Memory B cell (primary cell): ENCODE results near the gene HRH4.
A peak's percentile ranks its signal among the peaks of the same experiment; 100 is the strongest.

Experiments used
- ATAC-seq: fragments of 150-1000 bp; cut with Tn5 transposase; 2 replicates; pipeline ENCODE4 v1.10.0; 2021; ENCODE audit warnings: low read depth, mild to moderate bottlenecking, moderate library complexity
- DNase-seq, 2 donors: peaks; one replicate each; pipeline ENCODE4 v3.0.0; 2022; ENCODE audit warnings: low spot score in 2 of 2
- H3K27ac Mint-ChIP-seq: one replicate; pipeline ENCODE4 v1.8.0; 2022; ENCODE audit warnings: mild to moderate bottlenecking, moderate library complexity, mixed read lengths
- H3K27me3 Mint-ChIP-seq: one replicate; pipeline ENCODE4 v1.8.0; 2022; ENCODE audit warnings: mixed read lengths
- H3K36me3 Mint-ChIP-seq: one replicate; pipeline ENCODE4 v1.8.0; 2022; ENCODE audit warnings: mild to moderate bottlenecking, mixed read lengths
- H3K4me1 Mint-ChIP-seq: one replicate; pipeline ENCODE4 v1.8.0; 2022; ENCODE audit warnings: mixed read lengths
- H3K4me3 Mint-ChIP-seq: one replicate; pipeline ENCODE4 v1.8.0; 2022; ENCODE audit warnings: mild to moderate bottlenecking, moderate library complexity, mixed read lengths
- H3K9me3 Mint-ChIP-seq: one replicate; pipeline ENCODE4 v1.8.0; 2022; ENCODE audit warnings: mixed read lengths

Gene HRH4

DNA sequence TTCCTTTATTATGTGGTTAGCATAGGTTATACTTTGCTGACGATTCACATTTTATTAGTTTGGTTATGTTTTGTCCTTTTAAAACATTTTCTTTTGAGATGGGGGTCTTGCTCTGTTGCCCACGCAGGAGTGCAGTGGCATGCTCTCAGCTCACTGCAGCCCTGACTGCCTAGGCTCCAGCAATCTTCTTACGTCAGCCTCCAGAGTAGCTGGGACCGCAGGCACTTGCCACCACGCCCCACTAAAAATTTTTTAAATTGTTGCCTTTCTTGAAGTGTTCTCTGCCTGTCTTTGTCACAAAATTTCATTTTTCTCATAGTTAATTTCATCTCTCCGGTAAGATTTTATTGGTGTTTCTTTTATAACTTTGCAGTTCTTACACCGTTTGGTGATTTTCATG, 18.9 kb downstream of the HRH4 start:
- Mint-ChIP-seq H3K27ac (no peak overlapping the region), H3K36me3 (peaks cover 2% of the 10 kb centered on the region), H3K4me1 (no peaks in the 10 kb centered on the region), H3K27me3 (peaks cover 3% of the 10 kb centered on the region), H3K9me3 (peaks cover 5% of the 10 kb centered on the region), H3K4me3 (no peak overlapping the region)
- ATAC-seq = no peak
- DNase-seq = no peak

DNA sequence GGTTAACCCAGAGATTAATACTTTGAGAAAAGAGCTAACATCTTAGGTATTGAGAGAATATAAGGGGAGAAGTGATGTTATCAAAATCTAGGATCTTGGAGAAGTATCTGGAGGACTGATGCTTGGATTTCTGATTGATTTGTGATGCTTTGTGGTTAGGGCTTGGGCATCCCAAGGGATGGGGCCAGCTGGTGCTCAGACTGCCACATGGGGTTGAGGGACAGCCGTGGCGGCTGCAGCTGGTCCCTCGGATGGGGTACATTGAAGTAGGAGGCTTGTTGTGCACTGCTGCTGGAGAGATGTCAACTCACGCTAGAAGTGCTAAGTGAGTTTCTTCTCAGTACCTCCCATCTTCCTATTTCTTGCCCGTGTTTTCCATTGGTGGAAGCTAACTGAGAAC, 22.4 kb downstream of the HRH4 start:
- Mint-ChIP-seq H3K4me3 (no peak overlapping the region), H3K4me1 (peaks cover 4% of the 10 kb centered on the region), H3K27me3 (peaks cover 10% of the 10 kb centered on the region), H3K27ac (no peak overlapping the region), H3K36me3 (peaks cover 2% of the 10 kb centered on the region), H3K9me3 (peaks cover 5% of the 10 kb centered on the region)
- DNase-seq (no peak), ATAC-seq (no peak)

DNA sequence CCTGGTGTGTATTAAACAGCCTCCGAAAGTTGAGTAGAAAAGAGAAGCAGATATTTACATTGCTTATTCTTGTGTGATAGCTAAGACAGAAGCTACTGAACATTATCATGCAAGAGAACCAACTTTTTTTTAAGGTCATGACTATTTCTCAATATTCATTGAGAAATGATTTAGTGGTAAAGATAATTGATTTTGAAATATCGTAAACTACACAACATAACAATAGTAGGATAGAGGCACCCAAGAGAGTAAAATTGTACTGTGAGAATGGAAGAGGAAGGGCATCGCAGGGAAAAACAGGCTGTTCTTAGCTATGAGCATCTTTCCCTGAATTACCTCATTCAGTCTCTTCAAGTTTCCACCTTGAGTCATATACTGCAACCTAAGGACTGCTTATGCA, 25.2 kb downstream of the HRH4 start:
- no peak overlapping the region for H3K27ac Mint-ChIP-seq
- H3K36me3 Mint-ChIP-seq = no peaks in the 10 kb centered on the region
- H3K4me1 Mint-ChIP-seq = peaks cover 13% of the 10 kb centered on the region
- H3K4me3 Mint-ChIP-seq = no peak overlapping the region
- peaks cover 2% of the 10 kb centered on the region for H3K9me3 Mint-ChIP-seq
- DNase-seq = no peak
- peaks cover 12% of the 10 kb centered on the region for H3K27me3 Mint-ChIP-seq
- no peak for ATAC-seq

DNA sequence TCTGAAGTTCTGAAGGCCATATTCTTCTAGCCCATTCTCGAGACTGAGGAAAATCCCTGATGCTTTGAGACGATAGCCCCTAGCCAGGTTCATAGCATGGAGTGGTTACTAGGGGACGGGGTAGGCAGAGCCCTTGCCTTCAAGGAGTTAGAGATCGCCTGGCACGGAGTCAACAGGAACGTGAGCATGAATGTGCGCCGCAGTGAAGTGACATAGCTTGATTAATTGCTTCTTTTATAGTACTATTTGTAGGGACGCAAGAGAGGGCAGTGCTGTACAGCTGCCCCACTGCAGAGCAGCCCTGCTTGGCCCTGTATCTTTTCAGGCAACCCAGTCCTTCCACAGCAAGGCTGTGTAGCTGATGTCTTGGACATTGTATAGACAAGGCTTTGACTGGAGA, 26.2 kb downstream of the HRH4 start:
- ATAC-seq (no peak), DNase-seq (no peak)
- peaks cover 12% of the 10 kb centered on the region for H3K27me3 Mint-ChIP-seq
- no peaks in the 10 kb centered on the region for H3K9me3 Mint-ChIP-seq
- peaks cover 14% of the 10 kb centered on the region for H3K4me1 Mint-ChIP-seq
- H3K4me3 Mint-ChIP-seq = no peak overlapping the region
- H3K27ac Mint-ChIP-seq = no peak overlapping the region
- no peaks in the 10 kb centered on the region for H3K36me3 Mint-ChIP-seq

DNA sequence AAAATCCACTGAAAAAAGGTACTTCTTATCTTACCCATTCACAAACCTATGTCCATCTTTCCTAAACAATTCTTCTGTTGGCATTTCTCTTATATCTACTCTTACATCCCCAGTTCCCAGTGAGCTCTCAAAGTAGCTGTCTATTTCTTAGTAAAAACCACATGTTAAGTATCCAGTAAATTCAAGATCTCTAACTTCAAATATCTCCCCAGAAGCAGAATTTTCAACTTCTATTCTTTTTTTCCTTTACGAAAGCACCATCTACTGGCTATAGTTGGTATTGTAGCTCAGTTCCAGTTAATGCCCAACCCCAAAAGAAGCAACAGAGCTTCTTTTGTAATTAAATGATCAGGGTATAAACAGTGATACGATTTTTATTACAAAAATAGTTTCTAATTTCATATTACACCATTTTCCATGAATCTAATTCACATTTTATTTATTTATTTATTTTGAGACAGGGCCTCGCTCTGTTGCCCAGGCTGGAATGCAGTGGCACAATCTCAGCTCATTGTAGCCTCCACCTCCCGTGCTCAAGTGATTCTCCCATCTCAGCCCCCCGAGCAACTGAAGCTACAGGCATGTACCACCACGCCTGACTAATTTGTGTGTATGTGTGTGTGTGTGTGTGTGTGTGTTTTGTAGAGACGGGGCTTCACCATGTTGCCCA, 28.5 kb downstream of the HRH4 start:
- H3K4me1 Mint-ChIP-seq = peaks cover 24% of the 10 kb centered on the region
- H3K36me3 Mint-ChIP-seq = no peaks in the 10 kb centered on the region
- H3K27ac Mint-ChIP-seq = no peak overlapping the region
- H3K4me3 Mint-ChIP-seq = no peak overlapping the region
- H3K27me3 Mint-ChIP-seq = peaks cover 10% of the 10 kb centered on the region
- ATAC-seq (no peak), DNase-seq (peak; percentile 15 to 26)
- H3K9me3 Mint-ChIP-seq = no peaks in the 10 kb centered on the region

DNA sequence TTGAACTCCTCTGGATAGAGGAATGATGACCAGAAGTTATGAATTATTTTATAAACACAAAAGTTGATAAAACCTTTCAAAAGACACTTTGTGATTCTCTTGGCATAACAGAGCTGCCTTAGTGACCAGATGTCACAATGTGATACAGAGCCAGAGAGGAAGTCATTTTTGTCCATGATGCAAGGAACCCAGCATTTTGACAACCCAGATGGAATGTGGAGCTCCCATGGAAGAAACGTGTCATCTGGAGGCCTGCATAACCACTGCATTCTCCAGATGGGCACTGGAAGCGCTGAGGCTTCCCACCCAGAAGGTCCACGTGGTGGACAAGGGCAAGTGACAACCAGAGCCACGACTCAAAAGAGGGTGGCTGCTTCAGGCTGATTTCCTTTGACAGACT, 30.1 kb downstream of the HRH4 start:
- peaks cover 10% of the 10 kb centered on the region for H3K27me3 Mint-ChIP-seq
- H3K27ac Mint-ChIP-seq = peak overlapping the region; percentile 16
- no peak overlapping the region for H3K4me3 Mint-ChIP-seq
- ATAC-seq = no peak
- DNase-seq = no peak
- peaks cover 24% of the 10 kb centered on the region for H3K4me1 Mint-ChIP-seq
- no peaks in the 10 kb centered on the region for H3K9me3 Mint-ChIP-seq
- H3K36me3 Mint-ChIP-seq = no peaks in the 10 kb centered on the region

DNA sequence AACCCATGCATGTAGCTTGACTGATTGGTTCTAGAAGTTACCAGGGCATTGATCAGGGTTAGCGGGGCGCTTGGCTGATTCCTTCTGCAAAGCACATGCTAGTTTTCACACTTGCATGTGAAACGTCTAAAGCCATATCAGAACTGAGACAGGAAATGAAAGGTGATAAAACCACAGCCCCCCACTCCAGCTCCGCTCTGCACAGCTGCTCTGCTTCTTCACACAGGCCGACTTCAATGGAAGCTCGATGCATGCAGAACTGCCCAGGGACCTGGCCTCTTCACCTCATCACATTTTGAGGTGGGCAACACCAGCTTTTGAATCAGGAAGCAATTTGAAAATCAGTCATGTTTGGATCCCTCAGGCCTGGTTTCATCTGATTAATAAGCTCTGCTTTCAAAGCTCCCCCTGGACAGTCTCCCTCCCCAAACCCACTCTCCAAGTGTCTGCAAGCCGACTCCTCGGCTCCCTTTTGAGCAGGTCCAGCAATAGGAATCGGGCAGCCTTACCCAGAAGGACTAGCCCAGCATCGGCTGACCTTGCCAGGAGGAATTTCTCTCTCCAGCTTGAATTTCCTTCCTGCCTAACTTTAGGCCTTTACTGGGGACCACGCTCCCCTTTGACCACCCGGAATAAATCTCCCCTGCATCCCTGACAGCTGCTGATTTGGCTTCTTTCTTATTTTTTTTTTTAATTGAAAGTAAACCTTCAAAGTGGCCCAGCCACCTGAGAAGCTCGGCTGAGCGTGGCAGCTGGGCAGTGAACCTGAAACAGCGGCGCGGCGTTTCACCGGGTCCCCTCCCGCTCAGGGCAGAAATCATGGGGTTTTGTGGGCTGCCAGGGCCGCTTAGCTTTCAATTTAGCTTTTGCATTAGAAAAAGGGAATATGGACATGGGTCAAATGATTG, 31.7 kb downstream of the HRH4 start:
- Mint-ChIP-seq H3K27ac (peak overlapping the region; percentile 9), H3K27me3 (peaks cover 8% of the 10 kb centered on the region), H3K36me3 (no peaks in the 10 kb centered on the region), H3K4me3 (peak overlapping the region; percentile 64), H3K4me1 (peaks cover 24% of the 10 kb centered on the region), H3K9me3 (no peaks in the 10 kb centered on the region)
- ATAC-seq (peak; percentile 71), DNase-seq (peak in 1 of 2 donors; percentile 13)

DNA sequence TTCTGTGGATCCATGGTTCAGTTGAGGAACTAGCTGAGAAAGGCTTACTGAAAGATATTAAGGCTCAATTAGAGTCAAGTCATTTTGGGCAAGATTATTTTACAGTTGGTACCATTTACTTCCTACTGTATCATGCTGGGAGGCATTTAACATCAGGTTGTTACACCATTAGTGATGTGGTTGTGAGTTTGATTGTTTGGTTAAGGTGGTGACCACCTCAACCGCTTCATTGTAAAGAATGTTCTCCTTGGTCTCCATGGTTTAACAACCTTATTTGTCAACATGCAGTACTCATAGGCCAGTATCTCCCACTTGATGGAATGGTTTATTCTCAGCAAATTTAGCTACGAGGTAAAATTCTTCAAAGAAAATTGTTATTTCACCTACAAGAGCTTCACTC, 34.1 kb downstream of the HRH4 start:
- peaks cover 12% of the 10 kb centered on the region for H3K4me1 Mint-ChIP-seq
- no peak for DNase-seq

DNA sequence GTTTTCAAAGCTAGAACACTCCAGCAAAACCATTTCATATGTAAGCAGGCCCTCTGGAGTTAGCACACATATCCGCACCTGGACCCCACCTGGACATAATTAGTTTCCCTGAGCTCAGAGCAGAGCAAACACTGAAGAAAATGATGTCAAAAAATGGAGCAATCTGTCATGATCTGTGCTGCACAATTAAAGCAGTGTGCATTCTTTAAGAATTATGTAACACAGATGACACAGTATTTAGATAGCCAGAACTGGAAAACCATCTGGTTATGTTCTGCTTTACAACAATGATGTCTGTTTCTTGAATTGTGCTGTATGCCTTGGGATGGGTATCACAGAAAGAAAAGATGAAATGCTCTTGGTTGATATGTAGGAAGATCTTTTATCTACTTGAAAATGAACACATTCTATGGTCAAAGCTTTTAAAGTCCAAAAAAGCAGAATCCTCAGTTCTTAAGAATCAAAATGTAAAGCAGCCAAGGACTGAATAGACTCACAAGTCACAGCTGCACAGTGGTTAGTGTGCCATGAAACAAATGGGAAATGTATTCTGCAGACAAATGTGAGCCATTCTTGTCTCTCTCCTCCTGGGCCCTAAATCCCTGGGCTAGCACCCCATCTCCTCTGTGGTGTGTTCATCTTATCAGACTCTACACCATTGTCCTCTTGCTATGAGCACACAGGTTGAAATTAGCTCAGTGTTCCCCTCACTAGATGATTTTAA, 36.8 kb downstream of the HRH4 start:
- ATAC-seq = no peak
- Mint-ChIP-seq H3K36me3 (peaks cover 2% of the 10 kb centered on the region), H3K27ac (no peak overlapping the region), H3K9me3 (no peaks in the 10 kb centered on the region), H3K4me3 (no peak overlapping the region), H3K4me1 (peaks cover 5% of the 10 kb centered on the region), H3K27me3 (peaks cover 5% of the 10 kb centered on the region)
- no peak for DNase-seq

More for the DNA sequence above, 34.1 kb downstream of the HRH4 start:
- Mint-ChIP-seq H3K36me3 (no peaks in the 10 kb centered on the region), H3K4me3 (no peak overlapping the region), H3K27me3 (peaks cover 2% of the 10 kb centered on the region), H3K9me3 (no peaks in the 10 kb centered on the region), H3K27ac (no peak overlapping the region)
- no peak for ATAC-seq

DNA sequence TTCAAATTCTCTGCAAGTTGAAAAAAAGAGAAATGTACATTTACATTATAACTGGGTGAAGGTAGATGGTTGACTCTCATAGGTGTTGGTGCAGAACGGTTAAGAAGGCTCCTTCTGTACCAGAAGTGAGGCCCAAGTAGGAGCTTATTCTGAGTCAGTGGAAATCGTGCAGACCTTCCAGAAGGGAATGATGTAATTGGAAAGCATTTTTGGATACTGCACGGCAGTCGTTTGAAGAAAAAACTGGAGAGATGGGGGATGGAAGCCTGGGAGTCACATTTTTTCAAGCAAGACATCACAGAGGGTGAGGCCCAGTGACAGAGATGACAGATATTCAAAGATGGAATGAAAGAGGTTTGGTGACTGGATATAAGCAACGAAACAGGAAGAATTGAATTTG, 39.4 kb downstream of the HRH4 start:
- H3K9me3 Mint-ChIP-seq = no peaks in the 10 kb centered on the region
- DNase-seq (no peak), ATAC-seq (no peak)
- no peaks in the 10 kb centered on the region for H3K4me1 Mint-ChIP-seq
- peaks cover 7% of the 10 kb centered on the region for H3K27me3 Mint-ChIP-seq
- H3K36me3 Mint-ChIP-seq = peaks cover 2% of the 10 kb centered on the region
- H3K27ac Mint-ChIP-seq = no peak overlapping the region
- H3K4me3 Mint-ChIP-seq = no peak overlapping the region

DNA sequence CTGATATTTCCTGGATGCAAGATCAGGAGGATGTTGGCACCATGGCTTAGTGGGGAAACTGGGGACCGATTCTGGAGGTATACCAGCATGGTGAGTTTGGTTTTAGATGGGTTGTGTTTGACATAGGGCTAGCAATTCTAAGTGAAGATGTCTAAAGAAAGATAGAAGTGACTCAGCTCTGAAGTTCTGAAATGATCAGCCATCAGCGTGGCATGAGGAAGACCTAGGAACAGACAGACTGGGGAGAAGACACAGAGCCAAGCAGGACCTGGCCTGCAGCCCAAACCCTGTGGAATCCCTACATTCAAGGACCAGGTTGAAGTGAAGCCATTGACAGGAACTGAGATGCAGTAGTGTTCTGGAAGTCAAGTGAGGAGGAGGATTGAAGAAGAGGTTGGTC, 39.8 kb downstream of the HRH4 start:
- H3K27me3 Mint-ChIP-seq = peaks cover 7% of the 10 kb centered on the region
- no peaks in the 10 kb centered on the region for H3K4me1 Mint-ChIP-seq
- no peak for DNase-seq
- H3K4me3 Mint-ChIP-seq = no peak overlapping the region
- H3K36me3 Mint-ChIP-seq = peaks cover 2% of the 10 kb centered on the region
- H3K9me3 Mint-ChIP-seq = no peaks in the 10 kb centered on the region
- ATAC-seq = no peak
- H3K27ac Mint-ChIP-seq = no peak overlapping the region

DNA sequence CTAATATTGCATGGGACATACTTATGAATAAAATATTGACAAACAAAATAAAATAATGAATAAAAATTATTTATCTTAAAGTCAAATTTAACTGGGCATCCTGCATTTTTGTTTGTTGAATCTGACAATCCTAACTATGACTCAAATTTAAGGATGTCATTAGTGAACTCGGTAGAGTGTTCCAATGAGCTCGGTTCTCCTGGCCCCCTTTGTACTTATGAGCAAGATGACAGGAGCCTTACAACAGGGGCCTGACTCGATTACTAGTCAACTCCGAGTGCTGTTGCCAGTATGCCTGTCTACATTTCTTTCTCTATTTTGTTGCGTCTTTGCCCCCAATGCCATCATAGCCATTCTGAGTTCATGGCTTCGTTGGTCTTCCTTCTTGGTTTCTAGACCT, 40.3 kb downstream of the HRH4 start:
- no peaks in the 10 kb centered on the region for H3K4me1 Mint-ChIP-seq
- DNase-seq (no peak), ATAC-seq (no peak)
- H3K27ac Mint-ChIP-seq = no peak overlapping the region
- H3K4me3 Mint-ChIP-seq = no peak overlapping the region
- peaks cover 2% of the 10 kb centered on the region for H3K36me3 Mint-ChIP-seq
- no peaks in the 10 kb centered on the region for H3K9me3 Mint-ChIP-seq
- H3K27me3 Mint-ChIP-seq = peaks cover 9% of the 10 kb centered on the region

DNA sequence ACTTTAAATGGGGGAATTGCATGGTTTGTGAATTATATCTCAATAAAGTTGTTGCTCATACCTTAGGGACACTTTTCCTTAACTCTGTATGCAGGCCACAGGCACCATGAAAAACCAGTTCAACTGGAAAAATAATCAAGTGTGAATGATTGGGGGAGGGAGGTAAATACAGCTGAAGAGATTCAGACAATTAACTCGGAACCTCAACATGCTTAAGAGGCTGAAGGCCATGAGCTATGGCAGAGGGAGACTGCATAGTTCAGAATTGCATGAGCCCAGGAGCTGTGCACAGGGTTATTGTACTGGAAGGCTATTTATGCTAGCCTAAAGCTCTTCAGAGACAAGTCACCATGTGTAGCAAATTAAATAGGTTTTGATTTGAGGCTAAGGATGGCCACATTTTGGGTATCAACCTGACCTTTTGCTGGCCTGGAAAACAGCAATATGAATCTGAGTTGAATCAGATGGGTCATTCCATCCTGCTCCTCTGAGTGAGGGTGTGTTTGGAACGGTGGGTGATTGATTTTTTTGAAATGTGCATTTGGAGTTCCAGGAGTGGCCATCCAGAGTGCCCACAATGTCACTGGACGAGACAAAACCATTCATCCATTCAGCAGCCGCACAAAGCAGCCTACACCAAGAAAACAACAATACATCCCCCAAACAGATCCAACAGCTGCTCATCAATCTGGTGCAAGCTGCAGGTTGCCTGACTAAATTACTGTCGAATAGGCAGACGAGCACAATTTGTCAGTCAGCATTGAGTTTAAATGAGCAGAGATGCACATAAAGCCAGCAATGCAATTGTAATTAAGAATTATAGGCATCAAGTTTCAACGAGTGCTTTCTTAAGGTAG, 42.5 kb downstream of the HRH4 start:
- Mint-ChIP-seq H3K4me1 (no peaks in the 10 kb centered on the region), H3K9me3 (no peaks in the 10 kb centered on the region)

More for the DNA sequence above, 42.5 kb downstream of the HRH4 start:
- DNase-seq = no peak
- Mint-ChIP-seq H3K27me3 (peaks cover 10% of the 10 kb centered on the region), H3K36me3 (peaks cover 2% of the 10 kb centered on the region), H3K27ac (no peak overlapping the region), H3K4me3 (no peak overlapping the region)
- ATAC-seq = no peak
